Measurements from ENCODE around the gene NTSR1.

Gene NTSR1

DNA sequence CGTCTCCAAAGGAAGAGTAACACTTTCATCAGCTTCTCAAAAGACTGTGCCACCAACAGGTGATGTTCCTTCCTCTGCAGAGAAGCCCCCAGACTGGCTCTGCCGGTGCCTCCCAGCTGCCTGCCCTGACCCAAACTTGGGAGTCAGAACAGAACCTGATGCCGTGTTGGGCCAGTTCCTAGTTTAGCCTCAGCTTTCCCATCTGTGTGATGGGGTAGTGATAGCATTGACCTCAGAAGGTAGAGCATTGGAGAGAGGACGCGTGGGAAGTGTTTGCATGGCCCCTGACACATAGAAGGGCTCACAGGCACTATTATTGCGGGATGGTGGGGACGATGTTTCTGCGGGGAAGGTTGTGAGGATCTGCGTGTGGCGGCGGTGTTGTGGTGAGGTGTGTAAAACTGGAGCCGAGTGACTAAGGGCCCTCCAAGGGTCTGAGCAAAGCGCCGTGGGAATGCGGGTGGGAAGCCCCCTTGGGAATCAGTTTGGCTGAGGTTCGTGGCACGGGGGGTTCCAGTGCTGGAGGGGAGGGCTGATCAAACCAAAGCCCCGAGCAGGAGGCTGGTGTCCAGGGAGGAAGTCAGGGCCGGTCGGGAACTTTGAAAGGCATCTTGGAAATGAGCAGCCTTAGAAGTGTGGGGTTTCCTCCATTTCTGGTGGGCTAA lies 1.7 kb downstream of the NTSR1 start:
- no peak for FAIRE-seq

DNA sequence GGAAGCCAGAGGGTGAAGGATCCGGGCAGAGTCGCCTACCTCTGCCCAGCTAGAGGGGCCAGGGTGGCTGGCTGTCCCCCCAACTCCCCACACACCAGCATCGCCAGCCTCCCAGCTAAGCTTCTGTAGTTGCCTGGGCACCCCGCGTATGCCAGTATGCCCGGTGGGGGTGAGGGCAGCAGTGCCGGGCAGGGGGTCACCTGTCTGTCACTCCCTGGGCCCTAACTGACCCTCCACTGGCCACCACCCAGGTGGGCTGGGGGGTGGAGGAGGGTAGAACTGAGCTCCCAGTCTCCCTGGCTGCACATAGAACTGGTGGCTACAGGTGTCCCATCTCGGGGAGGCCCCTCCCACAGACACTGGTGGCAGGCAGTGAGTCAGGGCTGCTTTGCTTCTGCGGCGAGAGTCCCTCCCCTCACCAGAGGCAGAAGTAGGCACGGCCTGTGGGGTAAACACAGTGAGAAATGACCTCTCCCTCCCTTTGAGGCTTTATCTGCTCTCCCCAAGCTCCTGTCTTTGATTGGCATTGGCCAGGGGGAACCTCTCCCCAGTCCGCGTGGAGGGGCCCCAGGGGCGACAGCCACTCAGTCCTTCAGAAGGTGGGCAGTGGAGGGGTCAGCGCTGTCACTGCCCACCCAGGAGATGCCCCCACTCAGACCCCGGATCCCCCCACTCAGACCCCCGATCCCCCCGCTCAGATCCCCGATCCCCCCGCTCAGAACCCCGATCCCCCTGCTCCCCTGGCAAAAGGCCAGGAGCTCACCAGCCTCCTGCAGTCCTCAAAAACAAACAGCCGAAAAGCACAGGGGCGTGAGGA lies 2.5 kb downstream of the NTSR1 start:
- FAIRE-seq: no peak

DNA sequence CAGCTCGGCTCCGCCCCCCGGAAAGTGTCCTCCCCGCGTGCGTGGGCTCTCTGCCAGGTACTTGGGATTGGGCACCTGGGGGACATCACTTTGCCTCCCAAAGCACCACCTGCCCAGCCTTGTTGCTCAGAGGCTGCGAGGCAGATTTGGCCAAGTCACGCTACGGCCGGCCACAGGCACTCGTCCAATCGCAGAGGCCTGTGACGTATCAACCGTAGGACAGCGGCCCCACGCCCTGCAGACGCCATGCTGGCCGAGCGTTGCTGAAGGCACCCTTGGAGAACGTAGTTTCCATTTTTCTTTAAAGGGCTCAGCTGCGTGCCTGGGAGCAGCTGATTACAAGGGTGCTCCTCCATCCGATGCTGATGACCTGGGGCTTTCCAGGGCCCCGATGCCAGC lies 3.1 kb downstream of the NTSR1 start:
- FAIRE-seq: no peak

DNA sequence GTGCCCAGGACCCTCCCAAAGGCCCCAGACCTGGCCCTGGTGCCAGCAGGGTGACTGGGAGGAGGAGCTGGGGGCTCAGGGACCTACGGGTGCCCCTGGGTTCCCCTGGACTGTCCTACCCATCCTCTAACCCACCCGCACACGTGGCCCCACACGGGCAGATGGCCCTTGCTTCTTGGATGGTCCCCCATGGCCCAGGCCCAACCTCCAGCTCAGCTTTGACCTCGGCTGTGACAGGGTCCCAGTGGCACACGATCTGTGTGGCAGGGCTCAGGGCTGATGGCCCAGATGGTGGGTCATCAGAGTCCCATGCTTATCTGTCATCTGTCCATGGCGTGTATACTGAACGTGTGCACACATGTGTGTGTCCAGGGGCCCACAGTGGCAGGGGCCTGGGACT lies 4.0 kb downstream of the NTSR1 start:
- no peak for FAIRE-seq

DNA sequence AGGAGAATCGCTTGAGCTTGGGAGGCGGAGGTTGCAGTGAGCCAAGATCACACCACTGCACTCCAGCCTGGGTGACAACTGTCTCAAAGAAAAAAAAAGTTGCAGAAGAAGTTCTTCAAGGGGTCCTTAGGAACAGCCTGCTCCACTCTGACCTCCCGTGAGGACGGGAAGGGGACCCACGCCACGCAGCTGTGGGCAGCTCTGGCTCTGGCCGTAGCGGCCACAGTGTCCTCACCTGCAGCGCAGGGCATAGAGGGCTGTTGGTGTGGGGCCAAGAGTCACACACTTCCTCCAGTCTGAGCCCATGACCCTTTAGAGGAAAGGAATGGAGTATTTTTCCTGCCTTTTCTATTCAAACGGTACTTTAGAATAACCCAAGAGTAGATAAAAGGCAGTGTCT lies 5.4 kb downstream of the NTSR1 start:
- FAIRE-seq: no peak

DNA sequence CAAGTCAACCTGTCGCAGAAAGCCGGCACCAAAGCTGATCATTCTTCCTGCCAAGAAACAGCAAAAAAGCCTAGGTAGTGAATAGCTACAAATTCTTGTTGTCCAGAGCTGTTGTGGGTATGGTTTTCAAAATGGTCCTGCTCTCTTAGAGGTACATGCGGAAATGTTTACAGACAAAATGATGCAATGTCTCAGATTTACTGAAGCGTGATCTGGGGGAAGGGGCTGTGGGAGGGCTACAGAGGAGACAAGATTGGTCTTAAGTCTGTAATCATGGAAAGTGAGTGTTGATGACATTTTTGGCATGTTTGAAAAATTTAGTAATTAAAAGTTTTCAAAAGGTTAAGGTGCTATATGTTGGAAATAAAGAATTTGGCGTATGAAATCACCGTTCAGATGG lies 6.2 kb downstream of the NTSR1 start:
- no peak for FAIRE-seq

DNA sequence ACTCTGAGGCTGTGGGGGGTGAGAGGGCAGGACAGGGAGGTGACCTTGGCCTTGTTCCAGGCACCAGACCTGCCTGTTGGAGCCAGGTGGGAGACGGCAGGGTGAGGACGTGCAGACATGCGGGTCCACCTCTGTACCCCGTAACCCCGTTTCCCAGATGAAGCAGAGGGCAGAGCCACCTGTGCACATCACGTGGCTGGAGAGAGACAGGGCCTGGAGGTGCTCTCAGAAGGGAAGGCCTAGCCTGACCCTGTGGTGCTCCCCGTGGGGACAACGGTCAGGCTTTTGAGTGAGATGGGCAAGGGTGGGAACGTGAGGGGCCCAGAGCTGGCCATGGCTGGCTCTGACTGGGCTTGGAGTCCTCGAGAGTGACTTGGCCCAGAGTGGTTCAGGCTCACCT lies 6.6 kb downstream of the NTSR1 start:
- no peak for FAIRE-seq

DNA sequence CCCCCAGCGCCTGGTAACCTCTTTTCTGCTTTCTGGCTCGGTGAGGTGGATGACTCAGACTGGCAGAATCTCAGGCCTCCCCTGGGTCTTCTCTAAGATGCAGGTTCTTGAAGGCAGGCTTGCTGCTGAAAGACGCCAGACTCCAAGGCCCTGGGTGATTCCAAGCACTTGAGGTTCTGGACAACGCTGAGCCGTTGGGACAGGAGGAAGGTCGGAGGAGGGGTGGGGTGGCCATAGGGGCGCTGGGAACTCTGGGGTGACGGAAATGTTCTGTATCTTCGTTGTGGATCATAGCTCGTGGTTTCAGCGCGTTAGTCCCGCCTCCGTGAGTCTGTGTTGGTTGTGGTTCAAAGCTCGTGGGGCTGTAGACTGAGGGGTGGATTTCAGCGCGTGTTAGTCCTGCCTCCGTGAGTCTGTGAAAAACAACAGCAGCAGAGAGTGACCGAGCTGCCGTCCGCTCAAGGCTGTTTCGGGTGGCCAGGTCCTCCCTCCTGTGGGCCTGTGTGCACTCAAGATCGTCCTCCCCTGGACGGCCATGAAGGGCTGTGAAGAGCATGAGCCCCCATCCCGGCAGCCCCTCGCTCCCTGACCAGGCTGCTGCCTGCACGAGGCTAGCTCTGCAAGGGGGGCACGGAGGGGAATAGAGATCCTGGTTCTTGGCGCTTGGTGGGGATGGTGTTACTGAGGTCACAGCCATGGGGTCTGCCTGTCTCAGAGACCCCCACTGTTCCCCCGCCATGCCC lies 7.7 kb downstream of the NTSR1 start:
- FAIRE-seq: no peak

DNA sequence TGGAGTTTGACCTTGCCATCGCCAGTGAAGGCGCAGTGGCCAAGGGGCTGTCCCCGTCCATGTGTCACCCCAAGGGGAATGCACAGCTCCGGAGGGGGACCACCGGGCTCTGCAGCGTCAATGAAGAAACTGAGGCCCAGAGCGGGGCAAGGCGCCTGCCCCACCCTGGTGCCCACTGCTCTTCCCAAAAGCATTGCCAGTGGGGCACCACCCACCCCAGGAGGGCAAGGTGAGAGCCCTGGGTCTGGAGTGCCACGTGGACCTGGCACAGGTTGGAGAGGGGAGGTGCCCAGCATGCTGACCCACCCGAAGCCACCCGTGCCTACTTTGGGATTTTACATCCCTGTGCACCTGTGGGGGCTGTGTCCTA lies 8.3 kb downstream of the NTSR1 start:
- FAIRE-seq: no peak

DNA sequence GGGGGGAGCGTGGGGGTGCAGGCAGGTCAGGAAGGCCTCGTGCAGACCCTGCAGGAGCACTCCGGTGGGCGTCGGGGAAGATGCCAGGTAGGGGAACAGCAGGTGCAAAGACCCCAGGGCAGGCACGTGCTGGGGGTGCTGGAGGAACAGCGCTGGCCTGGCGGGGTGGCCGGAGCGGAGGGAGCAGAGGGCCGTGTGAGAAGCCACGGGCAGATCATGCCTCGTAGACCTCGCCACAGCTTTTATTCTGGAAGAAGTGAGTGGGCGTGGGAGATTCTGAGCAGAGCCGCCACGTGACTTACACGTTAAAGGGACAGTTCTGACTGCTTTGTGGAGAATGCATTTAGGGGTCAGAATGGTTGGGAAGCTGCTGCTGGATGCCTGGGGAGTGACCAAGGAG lies 9.3 kb downstream of the NTSR1 start:
- no peak for FAIRE-seq

DNA sequence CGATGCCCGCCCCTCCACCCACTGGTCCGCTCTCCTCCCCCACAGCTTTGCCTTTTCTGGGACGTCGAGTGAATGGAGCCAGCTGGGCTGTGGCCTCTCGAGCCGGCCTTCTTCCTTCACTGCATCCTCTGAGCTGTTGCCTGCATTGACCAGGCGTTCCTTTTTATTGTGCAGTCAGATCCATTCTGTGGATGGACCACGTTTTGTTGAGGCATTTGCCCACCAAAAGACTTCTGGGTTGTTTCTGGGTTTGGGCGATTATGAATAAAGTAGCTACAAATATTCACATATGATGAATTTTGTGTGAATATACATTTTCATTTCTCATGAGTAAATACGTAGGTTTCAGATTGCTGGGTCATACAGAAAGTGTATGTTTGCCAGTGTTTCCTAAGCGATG lies 9.9 kb downstream of the NTSR1 start:
- FAIRE-seq: no peak

DNA sequence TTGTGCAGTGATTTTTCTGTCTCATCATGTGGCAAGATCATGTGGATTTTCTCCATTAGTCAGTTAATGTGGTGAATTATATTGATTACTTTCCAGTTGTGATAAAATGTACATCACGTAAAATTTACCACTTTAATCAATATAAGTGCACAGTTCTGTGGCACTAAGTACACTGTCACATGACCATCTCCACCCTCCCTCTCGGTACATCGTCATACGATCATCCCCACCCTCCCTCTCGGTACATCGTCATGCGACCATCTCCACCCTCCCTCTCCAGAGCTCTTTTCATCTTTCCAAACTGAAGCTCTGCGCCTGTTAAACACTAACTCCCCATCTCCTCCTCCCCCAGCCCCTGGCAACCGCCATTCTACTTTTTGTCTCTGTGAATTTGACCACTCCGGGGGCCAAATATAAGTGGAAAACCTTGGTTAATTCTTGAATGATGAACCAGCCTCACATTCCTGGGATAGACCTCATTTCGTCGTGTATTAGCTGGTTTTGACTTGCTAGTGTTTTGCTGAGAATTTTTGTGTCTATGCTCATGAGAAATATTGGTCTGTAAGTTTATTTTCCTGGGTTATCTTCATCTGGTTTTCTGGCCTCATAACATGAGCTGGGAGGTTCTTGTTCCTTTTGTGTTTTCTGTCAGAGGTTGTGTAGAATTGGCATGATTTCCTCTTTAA lies 10.8 kb downstream of the NTSR1 start:
- no peak for FAIRE-seq

DNA sequence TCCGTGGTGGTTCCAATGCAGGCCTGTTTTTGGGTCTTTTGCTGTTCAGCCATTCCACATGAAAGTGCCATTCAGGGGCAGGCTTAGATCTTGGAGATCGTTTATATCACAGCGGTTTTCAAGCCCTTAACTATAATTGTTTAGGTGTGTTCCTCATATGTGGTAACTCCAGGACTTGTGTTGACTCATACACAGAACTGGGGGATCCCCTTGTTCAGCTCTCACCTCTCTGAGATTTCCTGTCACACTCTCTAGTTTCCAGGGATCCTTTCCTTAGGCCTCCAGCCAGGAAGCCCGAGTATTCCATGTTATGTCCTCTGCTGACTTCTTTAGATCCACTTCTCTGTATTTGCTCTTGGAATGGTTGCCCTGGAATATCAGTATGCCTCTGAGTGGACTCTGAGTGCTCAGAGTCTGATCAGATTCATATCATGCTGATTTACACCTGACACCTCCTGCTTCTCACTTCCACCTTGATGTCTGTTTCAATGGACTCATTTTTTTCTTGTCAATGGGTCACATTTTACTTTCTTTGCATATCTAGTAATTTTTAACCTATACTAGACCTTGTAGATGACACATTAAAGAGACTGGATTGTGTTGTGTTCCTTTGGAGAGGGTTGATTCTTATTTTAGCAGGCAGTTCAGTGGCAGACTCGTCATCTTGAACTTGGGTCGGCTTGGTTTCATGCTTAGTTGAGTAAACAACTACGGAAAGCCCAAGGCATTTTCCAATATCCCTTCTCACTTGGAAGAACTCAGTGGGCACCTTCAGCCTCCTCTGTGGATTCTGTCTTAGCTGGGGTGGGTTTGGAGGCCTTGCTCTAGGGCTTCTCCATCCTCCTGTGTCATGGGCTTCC lies 13.1 kb downstream of the NTSR1 start:
- no peak for FAIRE-seq

DNA sequence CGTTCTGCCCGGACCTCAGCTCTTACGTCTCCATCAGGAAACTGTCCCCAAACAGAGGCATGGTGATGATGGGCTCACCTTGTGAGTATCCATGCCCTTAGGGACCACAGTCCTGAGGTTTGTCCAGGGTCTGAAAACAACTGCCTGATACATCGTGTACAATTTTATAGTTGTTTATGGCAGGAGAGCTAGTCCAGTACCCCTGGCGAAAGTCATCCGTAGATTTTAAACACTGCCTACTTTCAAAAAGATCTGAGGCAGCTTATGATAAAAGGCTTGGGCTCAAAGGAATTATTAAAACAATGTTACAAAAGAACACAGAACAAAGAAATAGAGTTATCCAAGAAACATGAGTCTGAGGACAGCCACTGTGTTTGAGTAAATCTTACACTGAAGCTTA lies 14.0 kb downstream of the NTSR1 start:
- FAIRE-seq: no peak

DNA sequence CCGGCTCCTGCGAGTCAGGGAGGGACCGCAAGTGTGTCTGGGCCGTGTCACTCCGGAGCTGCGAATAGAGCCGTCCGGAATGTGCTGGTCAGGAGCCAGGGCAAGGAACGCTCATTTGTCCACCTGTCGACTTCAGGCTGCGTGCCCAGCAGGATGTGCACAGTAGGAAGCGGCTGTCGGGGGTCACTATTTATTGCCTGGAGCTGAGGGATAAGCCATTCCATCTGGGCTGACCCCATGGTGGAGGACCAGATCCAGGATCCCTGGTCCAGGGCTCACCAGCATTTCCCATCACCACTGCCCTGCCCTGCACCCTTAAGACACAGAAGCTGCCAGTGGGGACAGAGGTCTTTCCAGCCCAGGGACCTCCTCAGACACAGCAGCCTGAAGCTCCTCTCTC lies 14.7 kb downstream of the NTSR1 start:
- no peak for FAIRE-seq

DNA sequence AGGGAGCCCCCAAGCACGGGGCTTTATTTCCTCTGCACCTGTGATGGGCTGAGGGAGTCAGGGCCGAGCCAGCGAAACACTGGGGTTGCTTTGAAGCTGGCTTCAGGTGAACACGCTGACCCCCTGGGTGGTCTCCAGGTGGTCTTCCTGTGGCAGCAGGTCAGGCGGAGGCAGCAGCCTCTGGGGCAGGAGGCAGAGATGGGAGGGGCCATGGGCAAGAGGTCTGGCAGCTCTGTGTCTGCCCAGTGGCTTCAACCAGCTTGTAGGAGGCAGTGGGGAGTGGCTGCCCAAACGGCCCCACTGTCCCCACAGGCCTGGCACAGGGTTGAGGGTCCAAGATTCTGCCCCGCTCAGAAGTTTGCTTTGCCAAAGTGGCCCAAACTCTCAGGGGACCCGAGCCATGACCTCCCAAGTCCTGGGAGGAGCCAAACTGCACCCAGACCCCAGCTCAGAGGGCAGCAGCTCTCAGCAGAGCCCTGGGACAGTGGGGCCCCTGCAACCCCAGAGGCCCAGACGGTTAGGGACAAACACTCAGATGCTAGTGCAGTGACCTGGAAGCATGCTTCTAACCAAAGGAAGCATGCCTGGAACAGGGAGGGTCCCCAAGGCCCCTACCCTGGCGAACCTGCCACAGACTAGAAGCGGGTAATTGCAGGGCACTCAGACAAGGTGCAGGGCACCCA lies 15.3 kb downstream of the NTSR1 start:
- FAIRE-seq: no peak

DNA sequence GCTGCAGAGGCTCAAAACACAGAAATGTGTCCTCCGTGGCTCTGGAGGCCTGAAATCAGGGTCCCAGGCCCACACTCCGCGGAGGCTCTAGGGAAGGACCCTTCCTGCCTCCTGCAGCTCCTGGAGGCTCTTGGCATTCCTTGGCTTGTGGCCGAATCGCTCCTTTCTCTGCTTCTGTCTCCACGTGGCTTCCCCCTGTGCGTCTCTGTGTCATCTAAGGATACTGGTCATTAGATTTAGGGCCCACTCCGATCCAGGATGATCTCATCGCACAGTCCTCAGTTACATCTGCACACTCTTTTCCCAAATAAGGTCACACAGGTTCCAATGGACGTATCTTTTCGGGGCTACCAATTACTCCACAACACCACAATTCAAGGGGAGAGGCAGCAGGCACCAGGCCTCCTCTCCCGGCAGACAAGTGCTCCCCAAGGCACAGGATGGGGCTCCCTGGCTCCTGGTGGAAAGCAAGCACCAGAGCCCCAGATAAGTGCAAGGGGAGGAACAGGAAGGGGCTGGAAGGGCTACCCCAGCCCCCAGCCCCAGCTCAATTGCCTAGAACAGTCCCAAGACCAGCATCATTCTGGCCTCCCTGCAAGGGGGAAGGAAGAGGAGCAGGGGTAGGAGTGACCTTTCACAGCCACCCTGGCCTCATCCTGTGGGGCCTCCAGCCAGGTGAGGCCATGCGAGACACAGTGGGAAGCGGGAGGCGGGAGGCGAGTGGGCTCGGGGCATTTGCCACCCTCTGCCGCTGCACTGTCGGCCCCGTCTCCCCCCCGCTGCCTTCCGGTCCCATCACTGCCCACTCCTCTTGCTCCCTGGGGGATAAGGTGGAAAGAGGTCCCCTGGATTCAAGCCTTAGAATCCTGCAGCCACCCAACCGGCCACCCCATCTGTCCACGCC lies 16.3 kb downstream of the NTSR1 start:
- FAIRE-seq: no peak

DNA sequence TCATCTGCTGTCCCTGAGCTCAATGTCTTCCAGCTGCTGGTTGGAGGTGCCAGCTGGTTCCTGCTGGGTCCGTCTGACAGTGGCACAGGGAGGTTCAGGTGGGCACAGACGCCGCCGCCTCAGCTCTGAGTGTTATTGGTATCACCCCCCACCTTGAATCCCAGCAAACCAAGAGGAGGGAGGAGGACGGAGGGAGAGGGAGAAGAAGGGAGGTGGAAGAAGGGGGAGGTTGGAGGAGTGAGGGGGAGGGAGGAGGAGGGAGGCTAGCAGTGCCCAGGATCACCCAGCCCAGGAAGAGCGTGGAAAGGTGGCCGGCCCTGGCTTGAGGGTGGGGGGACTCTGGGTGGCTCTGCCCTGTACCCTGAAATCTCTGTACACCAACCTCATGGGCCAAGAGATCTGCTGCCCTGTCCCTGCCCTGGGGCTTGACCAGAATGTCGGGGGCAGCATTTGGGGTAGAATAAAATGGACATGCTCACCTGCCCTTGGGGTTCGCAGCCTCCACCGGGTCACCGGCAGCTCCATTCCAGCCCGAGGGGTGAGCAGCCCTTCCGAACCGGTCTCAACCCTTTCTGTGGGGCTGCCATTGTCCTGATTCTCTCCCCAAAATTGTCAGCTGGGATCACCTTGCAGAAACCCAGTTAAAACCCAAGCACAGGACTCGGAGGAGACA lies 17.1 kb downstream of the NTSR1 start:
- no peak for FAIRE-seq

DNA sequence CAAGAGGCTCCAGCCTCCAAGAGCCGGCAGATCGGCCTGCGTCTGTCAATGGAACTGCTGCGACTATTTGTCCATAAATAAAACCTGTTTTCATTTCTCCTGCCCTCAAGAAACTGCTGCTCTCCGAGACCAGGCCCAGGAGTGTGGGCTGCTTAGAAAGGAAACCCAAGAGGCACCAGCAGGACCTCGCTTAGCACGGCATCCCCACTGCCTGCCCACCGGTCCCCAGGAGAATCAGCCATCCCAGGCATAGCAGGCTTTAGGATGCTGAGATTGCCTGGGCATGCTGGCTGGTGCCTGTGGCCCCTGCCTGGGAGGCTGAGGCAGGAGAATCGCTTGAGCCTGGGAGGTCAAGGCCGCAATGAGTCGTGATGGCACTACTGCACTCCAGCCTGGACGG lies 17.6 kb downstream of the NTSR1 start:
- no peak for FAIRE-seq
